GM23248 (cell line): ENCODE measurements around the gene SH2D3A.

ENCODE experiments used
- EZH2 ChIP-seq: fragments of 200-600 bp; sonication (generic); IDR thresholded peaks from 2 replicates; pipeline ENCODE4 v1.6.1; 2018; ENCODE audit warnings: antibody characterized with exemption, mild to moderate bottlenecking; ENCODE audit not compliant: insufficient read depth, poor library complexity, severe bottlenecking
- EZH2phosphoT487 ChIP-seq: fragments of 200-600 bp; sonication (generic); IDR thresholded peaks from 2 replicates; pipeline ENCODE4 v1.6.1; 2018; ENCODE audit warnings: antibody characterized with exemption, moderate library complexity, mild to moderate bottlenecking, low read depth; ENCODE audit not compliant: insufficient read depth

DNA sequence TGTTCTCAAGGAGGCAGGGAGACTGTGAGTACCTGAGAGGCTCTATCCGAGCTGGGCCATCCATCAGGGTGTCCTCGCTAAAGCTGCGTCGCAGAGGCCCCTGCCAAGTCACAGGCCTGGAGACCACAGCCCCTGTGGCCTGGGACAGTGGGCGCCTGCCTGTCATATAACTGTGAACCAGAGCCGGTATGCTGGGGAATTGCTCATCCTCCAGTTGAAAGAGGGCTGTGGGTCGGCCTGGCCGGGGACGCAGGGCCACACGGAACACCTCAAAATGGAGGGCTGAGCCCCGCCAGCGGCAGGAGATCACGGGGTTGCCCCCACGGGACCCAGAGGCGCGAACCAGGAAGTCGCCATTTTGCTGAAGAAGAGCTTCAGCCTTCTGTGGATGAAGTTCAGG lies 6.6 kb downstream of the SH2D3A start:
- TF ChIP-seq EZH2 (no peak), EZH2phosphoT487 (no peak)
